IMR-90 (cell line): ENCODE measurements around the gene INPP5A. TPM values are rescaled to one million over a fixed set of nuclear protein-coding genes. Genes with fewer than 3 reads are reported as not detected.

ENCODE experiments used
- ATAC-seq: fragments of 200-7000 bp; cut with Tn5 transposase; 2 replicates; pipeline ENCODE4 v1.9.1; 2020; ENCODE audit warnings: low read depth, mild to moderate bottlenecking, moderate library complexity
- BruUV-seq: library from RNA; stranded (reverse); fragments of 400-500 nt; replicated peaks from 2 replicates; lab custom pipeline; 2021; lab: Mats Ljungman, UMichigan
- CTCF ChIA-PET: fragments of 300-600 bp; formaldehyde crosslinking; extraction: SDS; loops from one replicate; lab custom pipeline; 2021; ENCODE audit warnings: antibody characterized with exemption; lab: Yijun Ruan, JAX
- POLR2A ChIA-PET: fragments of 300-600 bp; sonication (Branson Sonifier 250); formaldehyde crosslinking; loops from one replicate; lab custom pipeline; 2022; ENCODE audit warnings: antibody characterized with exemption; ENCODE audit not compliant: unreplicated experiment; lab: Charles Lee
- DNase-seq: peaks from one replicate; pipeline ENCODE4 v3.0.0; 2013
- H2AFZ ChIP-seq: replicated peaks from 2 replicates; pipeline ENCODE3; 2013; ENCODE audit warnings: low read length, mild to moderate bottlenecking; ENCODE audit not compliant: poor library complexity
- H2AK5ac ChIP-seq: 2 replicates; pipeline ENCODE4 v1.6.1; 2013; ENCODE audit warnings: low read depth, low read length, inconsistent platforms
- H2AK9ac ChIP-seq: replicated peaks from 2 replicates; pipeline ENCODE3; 2013; ENCODE audit warnings: mild to moderate bottlenecking, low read depth, low read length, moderate library complexity; ENCODE audit not compliant: poor library complexity
- H2BK120ac ChIP-seq: 2 replicates; pipeline ENCODE4 v1.6.1; 2013; ENCODE audit warnings: low read depth, low read length, inconsistent platforms
- H2BK15ac ChIP-seq: 3 replicates; pipeline ENCODE4 v1.6.1; 2013; ENCODE audit warnings: low read depth, low read length, inconsistent platforms
- H2BK20ac ChIP-seq: 2 replicates; pipeline ENCODE4 v1.6.1; 2013; ENCODE audit warnings: low read depth, mild to moderate bottlenecking, inconsistent platforms, low read length, moderate library complexity
- H2BK5ac ChIP-seq: 2 replicates; pipeline ENCODE4 v1.6.1; 2013; ENCODE audit warnings: mild to moderate bottlenecking, low read depth, low read length, inconsistent platforms; ENCODE audit not compliant: poor library complexity, severe bottlenecking
- H3K14ac ChIP-seq: replicated peaks from 2 replicates; pipeline ENCODE4 v1.6.1; 2013; ENCODE audit warnings: low read depth, low read length, inconsistent platforms
- H3K18ac ChIP-seq: 2 replicates; pipeline ENCODE4 v1.6.1; 2013; ENCODE audit warnings: low read depth, low read length, control low read depth
- H3K23ac ChIP-seq: 2 replicates; pipeline ENCODE4 v1.6.1; 2013; ENCODE audit warnings: low read depth, low read length, inconsistent platforms
- H3K27ac ChIP-seq: 2 replicates; pipeline ENCODE4 v1.5.1; 2013; ENCODE audit warnings: mild to moderate bottlenecking, control low read depth, low read length; ENCODE audit not compliant: insufficient read depth
- H3K27me3 ChIP-seq: 2 replicates; pipeline ENCODE4 v1.6.1; 2013; ENCODE audit warnings: low read length; ENCODE audit not compliant: control insufficient read depth, insufficient read depth
- H3K36me3 ChIP-seq: 2 replicates; pipeline ENCODE4 v1.6.1; 2013; ENCODE audit warnings: low read length, mixed read lengths; ENCODE audit not compliant: control insufficient read depth, insufficient read depth
- H3K4ac ChIP-seq: 2 replicates; pipeline ENCODE4 v1.6.1; 2013; ENCODE audit warnings: low read depth, low read length, inconsistent platforms
- H3K4me1 ChIP-seq: 2 replicates; pipeline ENCODE4 v1.6.1; 2013; ENCODE audit warnings: low read length, mixed read lengths; ENCODE audit not compliant: control insufficient read depth, insufficient read depth
- H3K4me2 ChIP-seq: 2 replicates; pipeline ENCODE4 v1.6.1; 2013; ENCODE audit warnings: low read depth, mild to moderate bottlenecking, control low read depth, low read length, moderate library complexity
- H3K4me3 ChIP-seq: 2 replicates; pipeline ENCODE4 v1.5.1; 2013; ENCODE audit warnings: low read depth, mild to moderate bottlenecking, control low read depth, low read length, moderate library complexity; ENCODE audit not compliant: insufficient read depth
- H3K56ac ChIP-seq: 2 replicates; pipeline ENCODE4 v1.6.1; 2013; ENCODE audit warnings: low read length, inconsistent platforms; ENCODE audit not compliant: insufficient read depth; ENCODE audit errors: extremely low read depth
- H3K79me1 ChIP-seq, 2 experiments: 2 replicates each; pipeline ENCODE4 v1.6.1; 2013; ENCODE audit warnings: low read length in 2 of 2, inconsistent platforms in 1 of 2, low read depth in 1 of 2
- H3K9ac ChIP-seq: 2 replicates; pipeline ENCODE4 v1.6.1; 2013; ENCODE audit warnings: low read depth, low read length, control low read depth
- H3K9me1 ChIP-seq: 2 replicates; pipeline ENCODE4 v1.6.1; 2013; ENCODE audit warnings: low read length, inconsistent platforms; ENCODE audit not compliant: insufficient read depth
- H3K9me3 ChIP-seq: 2 replicates; pipeline ENCODE4 v1.6.1; 2013; ENCODE audit warnings: low read length; ENCODE audit not compliant: control insufficient read depth, insufficient read depth
- H4K20me1 ChIP-seq: 2 replicates; pipeline ENCODE4 v1.6.1; 2013; ENCODE audit warnings: low read length, inconsistent platforms; ENCODE audit not compliant: insufficient read depth
- H4K5ac ChIP-seq: 2 replicates; pipeline ENCODE4 v1.6.1; 2013; ENCODE audit warnings: mild to moderate bottlenecking, low read depth, low read length, control low read depth
- H4K8ac ChIP-seq, 2 experiments: 2 replicates each; pipeline ENCODE4 v1.6.1; 2013; ENCODE audit warnings: low read depth in 2 of 2, low read length in 2 of 2, control low read depth in 1 of 2, inconsistent platforms in 1 of 2
- H4K91ac ChIP-seq: 2 replicates; pipeline ENCODE4 v1.6.1; 2013; ENCODE audit warnings: low read depth, low read length, inconsistent platforms; ENCODE audit not compliant: insufficient read depth
- CHD1 ChIP-seq: IDR thresholded peaks from 2 replicates; pipeline ENCODE4 v1.6.1; 2012; ENCODE audit warnings: low read depth, low read length, improper control_type of control experiment
- FOS ChIP-seq: fragments of 150-350 bp; IDR thresholded peaks from 2 replicates; pipeline ENCODE4 v1.6.1; 2016; ENCODE audit warnings: low read depth, low read length
- MAFK ChIP-seq: IDR thresholded peaks from 2 replicates; pipeline ENCODE4 v1.6.1; 2012; ENCODE audit warnings: low read depth, low read length, improper control_type of control experiment
- MAZ ChIP-seq: IDR thresholded peaks from 2 replicates; pipeline ENCODE4 v1.6.1; 2012; ENCODE audit warnings: low read depth, mild to moderate bottlenecking, low read length, improper control_type of control experiment, moderate library complexity, borderline replicate concordance
- POLR2A ChIP-seq: IDR thresholded peaks from 2 replicates; pipeline ENCODE4 v1.6.1; 2012; ENCODE audit warnings: mild to moderate bottlenecking, low read depth, low read length
- RFX5 ChIP-seq: IDR thresholded peaks from 2 replicates; pipeline ENCODE4 v1.8.0; 2012; ENCODE audit warnings: low read depth, mild to moderate bottlenecking, low read length, moderate library complexity
- SMC3 ChIP-seq: fragments of 150-350 bp; IDR thresholded peaks from 2 replicates; pipeline ENCODE4 v1.6.1; 2016; ENCODE audit warnings: low read depth, mild to moderate bottlenecking, antibody characterized with exemption, low read length, moderate library complexity
- WGBS, 2 experiments: methylation state at CpG; one replicate each; pipeline versions ENCODE4 v1.1.5 to v1.1.7; 2013; ENCODE audit warnings: missing lambda C conversion rate in 2 of 2; ENCODE audit not compliant: insufficient read length in 1 of 2; ENCODE audit errors: extremely low coverage in 2 of 2; 5-methylcytosine and 5-hydroxymethylcytosine counted together
- dilution Hi-C: fragments of 300-500 bp; cut with HindIII; formaldehyde crosslinking; loops from one replicate; pipeline ENCODE4 v1.14.3; 2018; ENCODE audit warnings: low sequenced_read_pairs; ENCODE audit not compliant: unreplicated experiment
- in situ Hi-C: fragments of 300-500 bp; cut with MboI; formaldehyde crosslinking; loops from 3 replicates; pipeline ENCODE4 v1.14.3; 2019; ENCODE audit warnings: low sequenced_read_pairs, inconsistent platforms, mixed read lengths
- intact Hi-C: fragments of 100-400 bp; cut with micrococcal nuclease; formaldehyde crosslinking; loops from 2 replicates; pipeline ENCODE4 v1.10.0; 2022
- polyA plus RNA-seq, 3 experiments: library from polyadenylated mRNA; depleted of rRNA; stranded (reverse); fragments of >200 nt; gene quantifications; 2 replicates each; pipeline ENCODE4 v1.2.3, GENCODE V29; 2012; ENCODE audit warnings: low replicate concordance in 1 of 3
- total RNA-seq: library from RNA; depleted of rRNA; stranded (reverse); fragments of >200 nt; gene quantifications from 2 replicates; pipeline ENCODE4 v1.2.3, GENCODE V29; 2012

Gene INPP5A
- total and polyA plus RNA-seq, 2 of the 4 experiments (the other 2 are of a cell fraction): 21.4 to 36.7 TPM

DNA sequence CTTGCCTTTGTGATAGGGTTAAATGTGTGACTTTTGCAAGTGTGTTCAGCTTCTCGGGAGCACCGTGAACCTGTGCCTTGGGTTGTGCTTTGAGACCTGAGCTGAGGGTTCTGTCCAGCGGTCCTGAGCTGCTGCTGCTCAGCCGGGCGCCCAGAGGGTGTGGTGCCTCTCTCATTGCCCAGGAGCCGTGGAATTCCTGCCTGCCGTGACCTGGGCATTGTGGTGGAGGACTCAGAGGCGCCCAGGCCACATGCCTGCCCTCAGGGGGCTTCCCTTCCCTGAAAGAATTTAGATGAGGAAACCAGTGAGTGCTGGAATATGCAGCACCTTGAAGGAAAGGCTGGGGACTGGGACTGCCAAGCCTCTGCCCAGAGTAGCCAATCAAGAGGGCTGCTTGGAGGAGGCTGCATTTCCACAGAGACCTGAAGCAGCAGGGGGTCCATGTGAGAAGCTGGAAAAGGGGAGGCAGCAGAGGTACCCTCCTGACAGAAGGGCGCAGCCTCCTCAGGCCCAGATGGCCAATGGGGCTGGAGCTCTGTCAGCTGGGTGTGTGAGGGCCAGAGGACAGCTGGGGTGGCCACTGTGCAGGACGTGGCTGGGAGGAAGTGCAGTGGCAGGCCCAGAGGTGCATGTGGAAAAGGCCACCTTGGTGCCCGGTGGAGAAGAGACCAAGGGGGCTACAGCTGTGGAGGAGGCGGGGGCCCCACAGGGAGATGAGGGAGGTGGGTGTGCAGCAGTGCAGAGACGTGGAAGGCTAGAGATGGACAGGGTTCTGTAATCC is 141.0 kb downstream of the INPP5A start (continued):
- no peak for TF ChIP-seq POLR2A

DNA sequence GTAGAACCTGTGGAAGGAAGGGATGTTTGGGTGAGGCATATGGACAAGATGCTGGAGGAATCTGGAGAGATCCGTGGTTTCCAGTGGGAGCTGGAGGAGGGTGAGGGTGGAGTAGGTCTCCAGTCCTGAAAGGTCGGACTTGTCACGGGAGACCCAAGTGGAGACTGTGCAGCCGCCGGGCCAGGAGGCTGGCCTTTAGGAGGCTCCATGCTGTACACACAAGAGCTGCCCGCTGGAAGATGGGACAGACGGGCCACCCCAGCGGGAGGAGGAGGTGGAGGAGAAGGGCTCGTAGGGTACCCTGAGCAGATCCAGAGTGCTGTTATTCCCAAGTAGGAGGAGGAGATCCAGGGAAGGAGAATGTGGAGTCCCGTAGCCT is 141.6 kb downstream of the INPP5A start:
- POLR2A ChIA-PET: no interaction called here
- peaks cover 1% of the 10 kb centered on the region; the same call in 1 of the 2 replicates for H3K4me1 ChIP-seq
- in situ Hi-C loops: no loop called here
- H2BK20ac ChIP-seq: no peak overlapping the region
- no peak overlapping the region for H3K56ac ChIP-seq
- dilution Hi-C loops: no loop called here
- no peak overlapping the region for H3K23ac ChIP-seq
- no peak overlapping the region for H4K91ac ChIP-seq
- WGBS, 2 experiments: 100% methylated on average over 6 of the region's 10 CpGs; no CpG with 5 or more reads in 1 of the 2 experiments
- DNase-seq: no peak
- no peak for ATAC-seq
- no peak overlapping the region for H3K4me2 ChIP-seq
- H4K5ac ChIP-seq: no peak overlapping the region
- no peak overlapping the region for H3K14ac ChIP-seq
- no peaks in the 10 kb centered on the region for H3K27me3 ChIP-seq
- H4K8ac ChIP-seq: no peak overlapping the region
- H3K36me3 ChIP-seq: no peaks in the 10 kb centered on the region
- H3K9ac ChIP-seq: no peak overlapping the region
- no peak overlapping the region for H3K27ac ChIP-seq
- no peak overlapping the region for H3K4ac ChIP-seq
- H4K20me1 ChIP-seq: peaks cover 2% of the 10 kb centered on the region; the same call in 1 of the 2 replicates
- H3K18ac ChIP-seq: no peak overlapping the region
- TF ChIP-seq MAFK (no peak), MAZ (no peak), SMC3 (no peak), POLR2A (no peak), FOS (no peak), RFX5 (no peak), CHD1 (no peak)
- H2BK5ac ChIP-seq: no peak overlapping the region
- peaks cover 9% of the 10 kb centered on the region for H3K9me1 ChIP-seq
- no peak overlapping the region for H2AFZ ChIP-seq
- H2AK9ac ChIP-seq: no peak overlapping the region
- BruUV-seq: no TSS peak
- no peak overlapping the region for H3K4me3 ChIP-seq
- peaks cover 24 to 33% of the 10 kb centered on the region in 2 experiments for H3K79me1 ChIP-seq
- H3K9me3 ChIP-seq: no peaks in the 10 kb centered on the region
- CTCF ChIA-PET: no interaction called here
- H2BK120ac ChIP-seq: no peak overlapping the region
- no peak overlapping the region for H2AK5ac ChIP-seq
- no peak overlapping the region for H2BK15ac ChIP-seq
- intact Hi-C loops: no loop called here
